Measurements from ENCODE around the gene FOXP1. TPM values are rescaled to one million over a fixed set of nuclear protein-coding genes. Genes with fewer than 3 reads are reported as not detected.

Gene FOXP1
- total RNA-seq, 4 donors from 2014 or later = 181 to 225 (median 205) TPM

DNA sequence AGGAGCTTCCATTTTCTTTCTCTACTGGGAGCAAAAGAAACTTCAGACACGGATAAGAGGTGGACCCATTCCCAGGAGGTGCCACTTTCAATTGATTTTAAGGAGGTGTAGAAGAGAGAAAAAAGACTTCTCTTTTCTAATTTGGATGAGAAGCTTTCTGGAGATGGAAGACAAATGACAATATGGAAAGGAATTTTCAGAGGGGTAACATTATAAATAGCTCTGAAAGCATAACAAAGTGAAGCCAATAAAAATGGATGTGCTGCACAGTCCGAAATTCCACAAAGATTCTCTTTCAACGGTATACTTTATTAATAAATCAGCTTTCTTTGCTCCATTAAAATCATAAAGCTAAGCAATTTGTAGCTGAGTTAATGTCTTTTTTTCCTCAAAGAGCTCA lies 663.9 kb downstream of the FOXP1 start:
- Histone ChIP-seq H3K4me3 (no peak overlapping the region), H3K4me1 (peaks cover 0 to 9% (median 0%) of the 10 kb centered on the region in 4 donors), H3K27ac (replicated peaks in 1 of 4) (no peak overlapping the region), H3K9me3 (no peaks in the 10 kb centered on the region), H3K36me3 (no peaks in the 10 kb centered on the region), H3K27me3 (no peaks in the 10 kb centered on the region)
- WGBS = 45% methylated on average over 3 of the region's 3 CpGs
- no peak for TF ChIP-seq POLR2AphosphoS5 (IDR thresholded peaks at IDR 0.05)
- TF ChIP-seq, protein P1, sequence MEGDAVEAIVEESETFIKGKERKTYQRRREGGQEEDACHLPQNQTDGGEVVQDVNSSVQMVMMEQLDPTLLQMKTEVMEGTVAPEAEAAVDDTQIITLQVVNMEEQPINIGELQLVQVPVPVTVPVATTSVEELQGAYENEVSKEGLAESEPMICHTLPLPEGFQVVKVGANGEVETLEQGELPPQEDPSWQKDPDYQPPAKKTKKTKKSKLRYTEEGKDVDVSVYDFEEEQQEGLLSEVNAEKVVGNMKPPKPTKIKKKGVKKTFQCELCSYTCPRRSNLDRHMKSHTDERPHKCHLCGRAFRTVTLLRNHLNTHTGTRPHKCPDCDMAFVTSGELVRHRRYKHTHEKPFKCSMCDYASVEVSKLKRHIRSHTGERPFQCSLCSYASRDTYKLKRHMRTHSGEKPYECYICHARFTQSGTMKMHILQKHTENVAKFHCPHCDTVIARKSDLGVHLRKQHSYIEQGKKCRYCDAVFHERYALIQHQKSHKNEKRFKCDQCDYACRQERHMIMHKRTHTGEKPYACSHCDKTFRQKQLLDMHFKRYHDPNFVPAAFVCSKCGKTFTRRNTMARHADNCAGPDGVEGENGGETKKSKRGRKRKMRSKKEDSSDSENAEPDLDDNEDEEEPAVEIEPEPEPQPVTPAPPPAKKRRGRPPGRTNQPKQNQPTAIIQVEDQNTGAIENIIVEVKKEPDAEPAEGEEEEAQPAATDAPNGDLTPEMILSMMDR (IDR thresholded peaks at IDR 0.05) = no peak
- TF ChIP-seq POLR2A (IDR thresholded peaks at IDR 0.05; ENCODE audit: low read depth) = no peak
- TF ChIP-seq EP300 (IDR thresholded peaks at IDR 0.05) = no peak
- intact Hi-C loops (cut with DNase I) = no loop called here
- no peak for DNase-seq (ENCODE audit: extremely low spot score)

DNA sequence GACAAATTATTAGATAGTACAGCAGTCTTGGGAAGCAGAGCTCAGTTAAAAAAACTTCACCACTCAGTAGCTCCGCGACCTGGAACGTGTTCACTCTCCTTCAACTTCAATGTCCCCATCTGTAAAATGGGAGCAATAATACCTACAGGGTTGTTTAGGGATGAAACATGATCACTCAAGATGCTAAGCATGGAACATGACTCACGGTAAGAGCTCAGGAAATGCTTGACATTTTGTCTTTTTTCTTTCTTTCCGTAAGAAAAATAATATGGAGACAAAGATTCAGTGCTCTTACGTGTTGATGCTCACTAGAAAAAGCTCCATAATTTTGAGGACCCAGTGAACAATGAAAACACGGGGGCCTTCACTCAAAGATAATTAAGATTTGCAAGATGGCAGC lies 664.4 kb downstream of the FOXP1 start:
- Histone ChIP-seq H3K36me3 (no peaks in the 10 kb centered on the region), H3K4me1 (peaks cover 0 to 9% (median 0%) of the 10 kb centered on the region in 4 donors), H3K27me3 (no peaks in the 10 kb centered on the region), H3K27ac (replicated peaks in 1 of 4) (no peak overlapping the region), H3K9me3 (no peaks in the 10 kb centered on the region), H3K4me3 (no peak overlapping the region)
- intact Hi-C loops (cut with DNase I) = no loop called here
- TF ChIP-seq, protein P1 (IDR thresholded peaks at IDR 0.05) = no peak
- TF ChIP-seq POLR2A (IDR thresholded peaks at IDR 0.05; ENCODE audit: low read depth) = no peak
- TF ChIP-seq EP300 (IDR thresholded peaks at IDR 0.05) = no peak
- TF ChIP-seq POLR2AphosphoS5 (IDR thresholded peaks at IDR 0.05) = no peak
- WGBS = 96% methylated on average over 7 of the region's 7 CpGs
- DNase-seq (ENCODE audit: extremely low spot score) = peak; percentile 34

DNA sequence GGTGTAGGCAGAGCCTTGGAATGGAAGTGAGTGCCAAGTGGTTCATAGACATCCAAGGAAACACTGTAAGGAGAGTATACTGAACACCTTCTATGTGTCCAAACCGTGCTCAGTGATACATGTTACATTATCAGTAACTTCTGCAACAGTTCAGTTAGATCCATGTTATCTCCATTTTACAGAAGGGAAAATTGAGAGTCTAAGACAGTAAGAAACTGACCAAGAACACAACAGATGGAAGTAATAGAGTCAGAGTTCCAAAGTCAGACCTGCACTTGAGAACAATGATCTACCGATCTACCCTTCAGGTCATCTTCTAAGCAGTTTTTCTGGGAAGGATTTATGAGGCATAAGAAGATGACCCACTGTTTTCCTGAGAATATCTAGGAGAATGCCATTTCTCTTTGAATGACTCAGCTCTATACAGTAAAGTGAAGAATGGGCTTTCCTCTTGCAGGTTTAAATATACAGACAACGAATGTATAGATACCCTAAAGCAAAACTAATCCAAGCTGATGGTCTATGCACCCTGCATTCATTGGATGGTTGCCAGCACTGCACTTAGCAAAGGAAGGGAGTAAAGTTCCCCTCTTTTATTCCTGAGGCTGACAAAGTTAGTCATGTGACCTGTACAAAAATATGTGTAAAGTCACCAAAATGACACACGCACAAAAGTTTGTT lies 667.0 kb downstream of the FOXP1 start:
- intact Hi-C loops (cut with DNase I) = no loop called here
- Histone ChIP-seq H3K4me1 (peaks cover 0 to 9% (median 0%) of the 10 kb centered on the region in 4 donors), H3K27ac (replicated peaks in 1 of 4) (no peak overlapping the region), H3K27me3 (no peaks in the 10 kb centered on the region), H3K36me3 (no peaks in the 10 kb centered on the region), H3K9me3 (no peaks in the 10 kb centered on the region), H3K4me3 (no peak overlapping the region)
- WGBS = 78% methylated on average over 4 of the region's 4 CpGs
- DNase-seq (ENCODE audit: extremely low spot score) = no peak
- TF ChIP-seq, protein P1 (IDR thresholded peaks at IDR 0.05) = no peak
- TF ChIP-seq POLR2AphosphoS5 (IDR thresholded peaks at IDR 0.05) (no peak), POLR2A (IDR thresholded peaks at IDR 0.05; ENCODE audit: low read depth) (no peak), EP300 (IDR thresholded peaks at IDR 0.05) (no peak)

DNA sequence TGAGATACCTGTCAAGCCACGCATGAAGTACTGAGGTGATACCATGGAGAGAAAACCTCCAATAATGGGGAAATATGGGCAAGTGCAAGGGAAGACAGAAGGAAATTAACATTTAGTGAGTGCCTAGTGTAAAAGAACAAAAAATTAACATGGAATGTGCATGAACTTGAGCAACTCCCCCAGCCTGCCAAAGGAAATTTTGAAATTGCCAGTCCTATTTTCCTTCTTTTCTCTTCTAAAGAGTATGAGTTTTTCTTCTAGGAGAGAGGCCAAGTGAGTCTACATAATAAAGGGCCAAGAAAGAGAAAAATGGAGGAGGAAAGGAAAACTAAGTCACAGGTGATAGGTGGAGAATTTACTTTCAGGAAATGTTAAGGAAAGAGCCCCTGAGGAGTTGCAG lies 668.7 kb downstream of the FOXP1 start:
- no peak for DNase-seq (ENCODE audit: extremely low spot score)
- H3K4me1 ChIP-seq = peaks cover 0 to 6% (median 0%) of the 10 kb centered on the region in 4 donors
- no peaks in the 10 kb centered on the region for H3K9me3 ChIP-seq
- no peak overlapping the region for H3K4me3 ChIP-seq
- no peaks in the 10 kb centered on the region for H3K36me3 ChIP-seq
- H3K27ac ChIP-seq (replicated peaks in 1 of 4) = no peak overlapping the region
- intact Hi-C loops (cut with DNase I) = no loop called here
- TF ChIP-seq POLR2AphosphoS5 (IDR thresholded peaks at IDR 0.05) (no peak), EP300 (IDR thresholded peaks at IDR 0.05) (no peak), POLR2A (IDR thresholded peaks at IDR 0.05; ENCODE audit: low read depth) (no peak)
- TF ChIP-seq, protein P1 (IDR thresholded peaks at IDR 0.05) = no peak
- no peaks in the 10 kb centered on the region for H3K27me3 ChIP-seq
- WGBS = 100% methylated on average over 1 of the region's 1 CpG

DNA sequence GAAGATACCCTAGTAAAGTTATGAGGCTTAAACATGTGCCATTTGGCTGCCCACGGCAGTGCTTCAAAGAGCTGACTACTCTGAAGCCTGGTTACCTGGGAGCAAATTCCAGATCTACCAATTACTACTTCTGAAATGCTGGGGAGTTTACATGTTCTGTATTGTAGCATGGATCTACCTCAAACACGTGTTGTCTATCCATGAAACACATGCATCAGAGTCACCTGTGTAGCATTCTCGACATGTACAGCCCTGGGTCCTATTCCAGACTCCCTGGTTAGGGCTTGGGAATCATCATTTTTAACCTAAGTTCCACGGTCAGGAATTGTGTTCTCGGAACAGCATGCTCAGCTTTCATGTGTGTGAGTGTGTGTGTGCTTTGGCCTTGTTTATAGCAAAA lies 671.8 kb downstream of the FOXP1 start:
- no peaks in the 10 kb centered on the region for H3K27me3 ChIP-seq
- DNase-seq (ENCODE audit: extremely low spot score) = peak; percentile 85
- H3K9me3 ChIP-seq = no peaks in the 10 kb centered on the region
- no peak overlapping the region for H3K27ac ChIP-seq (replicated peaks in 1 of 4)
- H3K4me3 ChIP-seq = no peak overlapping the region
- no peaks in the 10 kb centered on the region for H3K4me1 ChIP-seq
- intact Hi-C loops (cut with DNase I) = no loop called here
- WGBS = 90% methylated on average over 5 of the region's 5 CpGs
- TF ChIP-seq EP300 (IDR thresholded peaks at IDR 0.05) = no peak
- TF ChIP-seq, protein P1 (IDR thresholded peaks at IDR 0.05) = no peak
- TF ChIP-seq POLR2AphosphoS5 (IDR thresholded peaks at IDR 0.05) = no peak
- no peak for TF ChIP-seq POLR2A (IDR thresholded peaks at IDR 0.05; ENCODE audit: low read depth)
- no peaks in the 10 kb centered on the region for H3K36me3 ChIP-seq

All from esophagus muscularis mucosa (tissue), 4 donors.